LNCaP clone FGC (cell line): ENCODE data around the gene FGFRL1.

Source experiments
- DNase-seq: peaks from one replicate; pipeline ENCODE4 v3.0.0-alpha.2; 2011; ENCODE audit warnings: low read depth
- H3K4me3 ChIP-seq: 2 replicates; pipeline ENCODE4 v1.5.1; 2011; ENCODE audit warnings: mild to moderate bottlenecking, low read depth, low read length, control low read depth
- TF ChIP-seq, protein P1 (sequence below): IDR thresholded peaks from 2 replicates; pipeline ENCODE4 v1.5.1; 2012; ENCODE audit warnings: mild to moderate bottlenecking; ENCODE audit not compliant: control insufficient read depth, insufficient read depth; ENCODE audit errors: extremely low read depth

The FGFRL1 gene

GRCh38 chr4:1002131-1002630 lies 9.2 kb upstream of the FGFRL1 start:
- no peak for DNase-seq
- TF ChIP-seq, protein P1, sequence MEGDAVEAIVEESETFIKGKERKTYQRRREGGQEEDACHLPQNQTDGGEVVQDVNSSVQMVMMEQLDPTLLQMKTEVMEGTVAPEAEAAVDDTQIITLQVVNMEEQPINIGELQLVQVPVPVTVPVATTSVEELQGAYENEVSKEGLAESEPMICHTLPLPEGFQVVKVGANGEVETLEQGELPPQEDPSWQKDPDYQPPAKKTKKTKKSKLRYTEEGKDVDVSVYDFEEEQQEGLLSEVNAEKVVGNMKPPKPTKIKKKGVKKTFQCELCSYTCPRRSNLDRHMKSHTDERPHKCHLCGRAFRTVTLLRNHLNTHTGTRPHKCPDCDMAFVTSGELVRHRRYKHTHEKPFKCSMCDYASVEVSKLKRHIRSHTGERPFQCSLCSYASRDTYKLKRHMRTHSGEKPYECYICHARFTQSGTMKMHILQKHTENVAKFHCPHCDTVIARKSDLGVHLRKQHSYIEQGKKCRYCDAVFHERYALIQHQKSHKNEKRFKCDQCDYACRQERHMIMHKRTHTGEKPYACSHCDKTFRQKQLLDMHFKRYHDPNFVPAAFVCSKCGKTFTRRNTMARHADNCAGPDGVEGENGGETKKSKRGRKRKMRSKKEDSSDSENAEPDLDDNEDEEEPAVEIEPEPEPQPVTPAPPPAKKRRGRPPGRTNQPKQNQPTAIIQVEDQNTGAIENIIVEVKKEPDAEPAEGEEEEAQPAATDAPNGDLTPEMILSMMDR, result no peak
- H3K4me3 ChIP-seq, result no peak overlapping the region

- TF ChIP-seq, protein P1, result no peak
- no peak for DNase-seq
- no peak overlapping the region for H3K4me3 ChIP-seq
Measured at GRCh38 chr4:1002631-1003251, 8.7 kb upstream of the FGFRL1 start.

DNA sequence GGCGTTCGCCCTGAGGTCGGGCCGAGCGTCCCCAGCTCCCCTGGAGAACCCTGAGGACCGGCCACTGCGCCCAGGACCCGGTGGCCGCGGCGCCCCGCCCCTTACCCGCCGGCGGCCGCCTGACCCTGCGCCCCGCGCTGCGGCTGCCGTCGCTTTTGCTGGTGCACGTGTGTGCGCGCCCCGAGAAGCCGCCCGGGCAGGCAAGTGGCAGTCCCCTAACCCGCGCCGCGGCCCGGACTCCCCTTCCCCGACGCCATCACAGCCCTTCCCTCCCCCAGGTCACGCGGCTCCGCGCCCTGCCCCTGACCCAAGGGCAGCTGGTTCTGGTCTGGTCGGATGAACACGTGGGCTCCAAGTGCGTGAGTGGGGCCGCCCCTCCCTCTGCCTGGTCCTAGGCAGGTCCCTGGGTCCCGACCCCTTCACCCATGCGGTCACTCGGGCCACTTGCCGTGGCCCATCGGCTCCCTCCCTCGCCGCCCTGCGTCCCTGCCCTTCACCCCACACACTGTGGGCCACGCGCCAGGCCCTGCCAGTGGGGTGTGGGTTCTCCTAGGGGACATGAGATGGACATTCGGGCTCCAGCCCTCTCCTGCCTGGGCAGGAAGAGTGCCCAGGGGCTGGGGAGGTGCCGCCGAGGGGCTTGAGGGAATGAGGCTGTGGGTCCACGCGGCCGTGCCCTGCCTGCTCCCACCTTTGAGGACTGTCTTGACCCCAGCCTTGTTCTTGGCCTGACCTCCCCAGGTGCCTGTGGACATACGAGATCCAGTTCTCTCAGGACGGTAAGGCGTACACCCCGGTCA lies 8.0 kb upstream of the FGFRL1 start:
- no peak overlapping the region for H3K4me3 ChIP-seq
- DNase-seq, result no peak
- TF ChIP-seq, protein P1, result no peak

DNA sequence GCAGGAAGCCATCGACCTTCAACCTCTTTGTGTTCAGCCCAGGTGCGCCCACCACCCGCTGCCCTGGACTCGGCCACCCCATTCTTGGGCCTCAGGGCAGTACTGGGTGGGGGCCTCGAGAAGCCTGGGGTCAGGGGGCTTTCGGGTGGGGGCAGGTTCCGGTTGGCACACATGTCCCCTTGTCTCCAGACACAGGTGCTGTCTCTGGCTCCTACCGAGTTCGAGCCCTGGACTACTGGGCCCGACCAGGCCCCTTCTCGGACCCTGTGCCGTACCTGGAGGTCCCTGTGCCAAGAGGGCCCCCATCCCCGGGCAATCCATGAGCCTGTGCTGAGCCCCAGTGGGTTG lies 7.4 kb upstream of the FGFRL1 start:
- H3K4me3 ChIP-seq, result no peak overlapping the region
- no peak for DNase-seq
- TF ChIP-seq, protein P1, result no peak

GRCh38 chr4:1004557-1005485 lies 6.6 kb upstream of the FGFRL1 start:
- no peak overlapping the region for H3K4me3 ChIP-seq
- TF ChIP-seq, protein P1, result no peak
- DNase-seq, result no peak

DNA sequence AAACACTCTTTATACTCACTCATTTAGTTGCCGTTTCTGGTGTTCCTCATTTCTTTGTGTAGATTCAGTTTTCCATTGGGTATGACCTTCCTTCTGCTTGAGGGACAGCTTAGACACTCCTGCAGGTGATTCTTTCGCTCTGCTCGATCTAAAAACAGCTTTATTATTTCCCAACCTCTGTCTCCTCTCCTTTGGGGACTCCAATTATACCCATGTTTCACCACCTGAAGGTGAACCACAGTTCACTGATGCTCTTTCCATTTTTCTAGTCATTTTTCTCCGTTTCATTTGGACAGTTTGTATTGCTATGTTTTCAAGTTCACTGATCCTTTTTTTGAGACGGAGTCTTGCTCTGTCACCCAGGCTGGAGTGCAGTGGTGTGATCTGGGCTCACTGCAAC lies 4.6 kb upstream of the FGFRL1 start:
- DNase-seq, result no peak
- TF ChIP-seq, protein P1, result no peak
- H3K4me3 ChIP-seq, result no peak overlapping the region
